ENCODE data around the gene ELFN1. TPM values are rescaled to one million over a fixed set of nuclear protein-coding genes. Genes with fewer than 3 reads are reported as not detected.

The ELFN1 gene
- total RNA-seq, 3 donors from 2014 or later, result 0.26 to 0.44 (median 0.41) TPM

DNA sequence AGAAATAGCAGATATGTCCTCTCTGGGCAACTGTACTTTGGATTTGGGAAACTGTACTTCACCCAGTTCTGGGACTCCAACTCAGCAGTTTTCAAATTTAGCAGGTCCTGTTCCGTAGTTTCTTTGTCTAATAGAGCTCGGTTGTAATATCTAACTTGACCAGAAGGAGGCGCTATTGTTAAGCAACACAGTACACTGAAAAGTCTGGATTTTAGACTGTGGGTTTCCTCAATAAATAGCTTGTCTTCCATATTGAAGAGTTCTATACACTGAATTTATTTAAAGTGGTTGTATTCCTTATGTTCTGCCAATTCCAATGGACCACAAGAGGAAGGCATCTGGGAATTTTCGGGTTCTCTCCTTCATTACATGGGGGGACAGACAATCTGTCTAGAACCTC, 39.8 kb downstream of the ELFN1 start:
- no peak for ATAC-seq
- DNase-seq, result no peak
- Histone ChIP-seq H3K4me3 (no peak overlapping the region), H3K4me1 (ENCODE audit: low read depth) (peaks cover 2% of the 10 kb centered on the region), H3K9me3 (peaks cover 15% of the 10 kb centered on the region), H3K36me3 (ENCODE audit: low read depth) (no peaks in the 10 kb centered on the region)
- intact Hi-C loops (cut with DNase I, micrococcal nuclease), result no loop called here
- TF ChIP-seq, protein P1, sequence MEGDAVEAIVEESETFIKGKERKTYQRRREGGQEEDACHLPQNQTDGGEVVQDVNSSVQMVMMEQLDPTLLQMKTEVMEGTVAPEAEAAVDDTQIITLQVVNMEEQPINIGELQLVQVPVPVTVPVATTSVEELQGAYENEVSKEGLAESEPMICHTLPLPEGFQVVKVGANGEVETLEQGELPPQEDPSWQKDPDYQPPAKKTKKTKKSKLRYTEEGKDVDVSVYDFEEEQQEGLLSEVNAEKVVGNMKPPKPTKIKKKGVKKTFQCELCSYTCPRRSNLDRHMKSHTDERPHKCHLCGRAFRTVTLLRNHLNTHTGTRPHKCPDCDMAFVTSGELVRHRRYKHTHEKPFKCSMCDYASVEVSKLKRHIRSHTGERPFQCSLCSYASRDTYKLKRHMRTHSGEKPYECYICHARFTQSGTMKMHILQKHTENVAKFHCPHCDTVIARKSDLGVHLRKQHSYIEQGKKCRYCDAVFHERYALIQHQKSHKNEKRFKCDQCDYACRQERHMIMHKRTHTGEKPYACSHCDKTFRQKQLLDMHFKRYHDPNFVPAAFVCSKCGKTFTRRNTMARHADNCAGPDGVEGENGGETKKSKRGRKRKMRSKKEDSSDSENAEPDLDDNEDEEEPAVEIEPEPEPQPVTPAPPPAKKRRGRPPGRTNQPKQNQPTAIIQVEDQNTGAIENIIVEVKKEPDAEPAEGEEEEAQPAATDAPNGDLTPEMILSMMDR (IDR thresholded peaks at IDR 0.05), result no peak

DNA sequence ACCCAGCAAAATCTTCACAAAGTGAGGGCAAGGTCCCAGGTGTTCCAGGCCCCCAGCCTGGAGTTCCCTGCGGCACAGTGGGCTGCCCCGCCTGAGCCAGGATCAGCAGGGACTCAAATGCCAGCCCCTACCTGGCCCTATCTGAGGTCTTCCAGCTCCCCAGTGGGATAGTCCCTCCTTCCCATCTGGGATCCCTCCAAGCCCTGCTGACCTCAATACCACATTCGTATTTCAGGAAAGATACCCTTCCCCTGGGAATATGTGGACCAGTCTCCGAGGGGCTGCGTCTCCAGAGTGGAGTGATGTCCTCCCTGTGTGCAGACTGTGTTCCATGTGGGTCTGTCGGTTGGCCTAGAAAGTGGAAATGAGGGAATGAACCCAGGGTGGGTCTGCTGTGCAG, 40.9 kb downstream of the ELFN1 start:
- H3K4me1 ChIP-seq (ENCODE audit: low read depth), result peaks cover 2% of the 10 kb centered on the region
- no peaks in the 10 kb centered on the region for H3K36me3 ChIP-seq (ENCODE audit: low read depth)
- intact Hi-C loops (cut with DNase I, micrococcal nuclease), result no loop called here
- ATAC-seq, result no peak
- peak in 1 of 3 donors; percentile 3 for DNase-seq
- no peak overlapping the region for H3K4me3 ChIP-seq
- TF ChIP-seq, protein P1 (IDR thresholded peaks at IDR 0.05), result no peak
- H3K9me3 ChIP-seq, result peaks cover 15% of the 10 kb centered on the region

DNA sequence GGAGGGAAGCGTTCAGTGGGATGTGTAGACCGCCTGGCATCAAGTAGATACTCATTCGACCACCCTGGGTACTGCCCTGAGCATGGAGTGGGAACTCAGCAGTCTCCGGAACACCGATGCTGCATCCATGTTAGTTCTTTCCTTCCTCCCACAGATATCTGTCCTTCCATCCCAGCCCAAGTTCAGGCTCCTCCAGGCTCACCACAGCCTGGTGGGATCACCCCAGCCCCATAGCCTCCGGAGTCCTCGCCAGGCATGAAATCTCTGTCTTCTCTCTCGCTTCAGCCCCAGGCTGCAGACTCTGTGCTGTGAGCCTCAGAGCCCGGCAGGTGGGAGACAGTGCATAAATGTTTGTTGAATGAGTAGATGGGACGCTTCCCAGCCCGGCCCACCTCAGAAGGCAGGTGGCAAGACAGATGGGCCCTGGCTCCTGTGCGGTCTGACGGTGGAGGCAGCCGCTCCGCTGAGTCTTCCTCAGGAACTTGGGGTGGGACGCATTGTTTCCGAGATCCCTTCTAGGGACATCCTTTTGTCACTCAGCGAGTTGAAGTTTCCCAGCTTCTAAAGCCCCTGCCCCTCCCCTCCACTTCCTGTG, 42.9 kb downstream of the ELFN1 start:
- no peak for ATAC-seq
- H3K36me3 ChIP-seq (ENCODE audit: low read depth), result no peaks in the 10 kb centered on the region
- TF ChIP-seq, protein P1 (IDR thresholded peaks at IDR 0.05), result no peak
- peaks cover 15% of the 10 kb centered on the region for H3K9me3 ChIP-seq
- H3K4me1 ChIP-seq (ENCODE audit: low read depth), result peaks cover 2% of the 10 kb centered on the region
- intact Hi-C loops (cut with DNase I, micrococcal nuclease), result no loop called here
- H3K4me3 ChIP-seq, result no peak overlapping the region
- DNase-seq, result no peak

DNA sequence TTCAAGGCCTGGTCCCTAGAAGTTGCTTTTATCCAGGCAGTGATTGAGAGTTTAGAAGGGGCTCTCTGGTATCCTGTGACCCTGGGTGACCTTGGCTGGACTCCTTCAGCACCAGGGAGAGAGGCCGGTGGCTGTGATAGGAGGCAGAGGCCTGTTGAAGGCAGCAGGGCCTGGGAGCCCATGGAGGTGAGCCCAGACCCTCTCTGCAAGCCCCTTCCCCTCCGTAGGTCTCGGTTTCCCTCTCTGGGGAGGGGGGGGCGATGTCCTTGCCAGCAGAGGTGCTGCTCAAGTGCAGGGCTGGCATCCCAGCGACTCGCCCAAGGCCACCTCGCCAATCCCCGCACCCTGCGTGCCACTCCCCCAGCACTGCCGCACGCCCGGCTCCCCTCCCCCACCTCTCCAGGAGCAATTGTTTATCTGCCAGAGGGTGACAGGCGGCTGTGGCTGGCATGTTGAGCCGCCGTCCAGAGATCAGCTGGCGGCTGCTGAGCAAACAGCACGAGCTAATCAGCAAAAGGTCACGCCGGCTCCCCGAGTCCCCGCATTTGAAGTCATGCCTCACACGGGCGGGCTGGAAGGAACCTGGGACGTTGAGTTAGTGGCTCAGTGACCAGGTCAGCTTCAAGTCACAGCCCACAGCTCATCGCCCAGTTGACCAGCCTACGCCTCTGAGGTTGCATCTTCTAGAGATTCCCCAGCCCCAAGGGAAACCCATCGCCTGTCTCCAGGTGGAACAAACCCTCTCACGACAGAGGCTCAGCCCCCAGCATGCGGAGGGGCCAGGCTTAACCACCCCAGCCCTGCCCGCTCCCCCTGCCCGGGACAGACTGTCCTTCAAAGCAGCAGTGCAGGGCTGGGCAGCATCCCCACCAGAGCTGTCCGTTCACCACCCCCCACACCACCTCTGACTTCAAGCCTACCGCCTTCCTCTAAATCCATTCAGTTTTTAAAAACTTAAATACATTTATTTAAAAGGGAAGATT, 43.7 kb downstream of the ELFN1 start:
- no peak overlapping the region for H3K4me3 ChIP-seq
- ATAC-seq (peak; percentile 25), DNase-seq (no peak)
- no peaks in the 10 kb centered on the region for H3K36me3 ChIP-seq (ENCODE audit: low read depth)
- intact Hi-C loops (cut with DNase I, micrococcal nuclease), result no loop called here
- H3K9me3 ChIP-seq, result peaks cover 15% of the 10 kb centered on the region
- peaks cover 2% of the 10 kb centered on the region for H3K4me1 ChIP-seq (ENCODE audit: low read depth)
- TF ChIP-seq, protein P1 (IDR thresholded peaks at IDR 0.05), result no peak

DNA sequence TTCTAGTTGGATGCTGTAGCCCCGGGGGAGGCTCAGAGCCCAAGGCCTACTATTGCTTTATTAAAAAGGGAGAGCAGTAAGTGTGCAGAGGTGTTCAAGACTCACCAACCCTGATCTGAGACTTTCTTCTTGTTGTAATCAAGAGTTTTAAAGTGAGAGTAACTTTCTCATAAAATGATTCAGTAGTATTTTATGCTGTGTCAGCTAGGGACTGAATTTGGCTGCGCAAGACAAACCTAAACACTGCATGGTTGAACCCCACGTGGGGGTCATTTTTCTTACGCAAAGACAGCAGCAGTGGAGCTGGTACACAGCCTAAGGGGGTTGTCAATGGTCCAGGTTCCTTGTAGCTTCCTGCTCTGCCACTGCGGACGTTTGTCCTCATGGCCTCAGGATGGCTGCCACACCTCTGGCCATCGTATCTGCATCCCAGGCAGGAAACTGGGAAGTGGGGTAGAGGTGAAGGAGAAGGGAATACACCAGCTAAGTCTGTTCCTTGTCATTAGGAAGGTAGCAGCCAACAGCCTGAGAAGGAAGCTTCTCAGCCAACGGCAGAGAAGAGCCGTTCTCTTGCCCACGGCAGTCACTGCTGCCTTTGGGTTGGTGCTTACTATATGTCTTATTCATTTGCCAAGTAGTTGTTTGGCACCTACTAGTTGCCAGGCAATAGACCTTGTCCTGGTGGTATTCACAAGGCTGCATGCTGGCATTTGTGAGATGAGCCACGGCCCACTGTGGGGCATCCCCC, 44.7 kb downstream of the ELFN1 start:
- ATAC-seq, result no peak
- Histone ChIP-seq H3K4me3 (no peak overlapping the region), H3K4me1 (ENCODE audit: low read depth) (peaks cover 2% of the 10 kb centered on the region), H3K9me3 (peaks cover 7% of the 10 kb centered on the region), H3K36me3 (ENCODE audit: low read depth) (no peaks in the 10 kb centered on the region)
- intact Hi-C loops (cut with DNase I, micrococcal nuclease), result no loop called here
- TF ChIP-seq, protein P1 (IDR thresholded peaks at IDR 0.05), result no peak
- DNase-seq, result no peak
